UCSD-AML1 (cell line): Measurements from ENCODE around the gene PIGW.

ENCODE experiments used
- DNase-seq: peaks from one replicate; lab custom pipeline; 2025; ENCODE audit not compliant: unreplicated experiment; lab: John Stamatoyannopoulos, UW

Gene PIGW, protein sequence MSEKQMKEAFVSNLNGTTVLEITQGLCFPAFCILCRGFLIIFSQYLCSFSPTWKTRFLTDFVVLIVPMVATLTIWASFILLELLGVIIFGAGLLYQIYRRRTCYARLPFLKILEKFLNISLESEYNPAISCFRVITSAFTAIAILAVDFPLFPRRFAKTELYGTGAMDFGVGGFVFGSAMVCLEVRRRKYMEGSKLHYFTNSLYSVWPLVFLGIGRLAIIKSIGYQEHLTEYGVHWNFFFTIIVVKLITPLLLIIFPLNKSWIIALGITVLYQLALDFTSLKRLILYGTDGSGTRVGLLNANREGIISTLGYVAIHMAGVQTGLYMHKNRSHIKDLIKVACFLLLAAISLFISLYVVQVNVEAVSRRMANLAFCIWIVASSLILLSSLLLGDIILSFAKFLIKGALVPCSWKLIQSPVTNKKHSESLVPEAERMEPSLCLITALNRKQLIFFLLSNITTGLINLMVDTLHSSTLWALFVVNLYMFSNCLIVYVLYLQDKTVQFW

DNA sequence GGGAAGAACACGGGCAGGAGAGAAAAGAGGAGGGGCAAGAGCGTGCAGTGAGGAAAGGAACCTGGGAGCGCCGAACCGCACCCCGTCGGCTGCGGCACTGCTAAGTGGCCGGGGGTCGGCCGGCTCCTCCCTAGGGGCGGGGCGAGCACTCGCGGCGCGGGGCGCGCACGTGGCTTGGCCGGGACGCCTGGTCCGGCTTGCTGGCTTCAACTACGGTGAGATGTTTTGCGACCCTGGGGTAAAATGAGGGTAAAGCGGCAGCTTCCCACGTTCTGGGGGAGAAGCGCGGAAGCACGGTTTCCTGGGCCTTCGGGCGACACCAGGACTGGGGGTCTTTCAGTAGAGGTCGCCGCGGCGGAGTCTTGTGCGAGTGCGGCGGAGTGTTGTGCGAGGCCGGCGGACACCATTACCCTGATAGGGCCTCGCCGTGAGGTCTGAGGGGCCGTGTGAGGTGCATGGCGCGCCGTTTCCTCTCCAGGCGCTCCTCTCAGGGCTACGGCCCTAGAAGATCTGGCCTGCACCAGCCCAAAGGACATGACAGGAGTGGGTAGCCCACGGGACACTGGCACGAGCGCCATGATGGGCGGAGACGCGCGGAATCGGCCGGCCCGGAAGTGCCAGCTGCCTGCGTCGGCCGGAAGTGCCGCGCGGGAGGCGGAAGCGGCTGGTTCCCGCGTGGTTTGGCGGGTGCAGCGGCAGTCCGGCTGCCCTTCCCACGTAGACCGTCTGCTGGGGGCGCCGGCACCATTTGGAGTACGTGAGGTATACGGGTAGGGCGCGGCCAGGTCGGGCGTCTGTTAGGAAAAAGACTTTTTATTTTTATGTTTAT lies at the start of gene PIGW, which contains the start of gene MYO19:
PIGW (plus strand) TSS at position 148 of the 829 bp plus-strand sequence. CDS start 2,115 bp downstream, outside the sequence.
MYO19 (minus strand) TSS at position 29 of the 829 bp plus-strand sequence. CDS start 2,330 bp downstream, outside the sequence.
- DNase-seq = peak; percentile 94

DNA sequence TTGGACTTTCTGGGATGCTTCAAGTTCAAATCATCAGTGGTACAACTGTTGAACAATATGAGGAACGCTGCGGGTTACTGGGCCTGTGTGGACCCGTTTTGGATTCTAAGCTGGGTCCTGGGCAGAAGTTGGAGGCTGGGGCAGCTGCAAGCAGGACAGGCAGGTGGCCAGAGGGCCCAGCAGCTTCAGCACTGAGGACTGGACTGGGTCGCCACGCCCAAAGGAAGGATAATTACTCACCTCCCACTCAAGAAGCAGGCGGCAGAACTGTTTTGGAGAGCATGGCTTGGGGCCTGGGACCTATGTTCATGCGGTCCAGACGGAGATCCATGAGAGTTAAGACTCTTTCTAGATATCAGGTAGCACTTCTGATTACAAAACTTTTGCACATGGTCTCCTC lies 49.8 kb upstream of the PIGW start:
- no peak for DNase-seq

DNA sequence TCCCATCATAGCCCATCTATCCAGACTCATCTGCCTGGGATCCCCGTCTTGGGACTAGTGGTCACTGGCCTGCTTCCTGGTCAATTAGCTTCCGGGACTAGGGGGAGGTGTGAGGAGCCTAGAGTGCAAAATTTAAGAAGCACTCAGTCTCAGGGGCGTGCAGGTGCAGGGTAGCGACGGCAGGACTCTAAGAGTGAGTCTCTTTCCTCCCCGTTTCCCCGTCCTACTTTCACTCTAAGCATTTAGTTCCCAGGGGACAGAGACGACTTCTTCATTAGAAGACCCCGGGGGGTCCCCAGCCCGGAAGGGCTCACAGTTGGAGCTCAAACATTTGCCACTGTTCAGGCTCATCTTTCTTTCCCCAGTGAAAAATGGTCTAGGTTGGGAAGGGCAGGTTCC lies 49.0 kb upstream of the PIGW start:
- no peak for DNase-seq

DNA sequence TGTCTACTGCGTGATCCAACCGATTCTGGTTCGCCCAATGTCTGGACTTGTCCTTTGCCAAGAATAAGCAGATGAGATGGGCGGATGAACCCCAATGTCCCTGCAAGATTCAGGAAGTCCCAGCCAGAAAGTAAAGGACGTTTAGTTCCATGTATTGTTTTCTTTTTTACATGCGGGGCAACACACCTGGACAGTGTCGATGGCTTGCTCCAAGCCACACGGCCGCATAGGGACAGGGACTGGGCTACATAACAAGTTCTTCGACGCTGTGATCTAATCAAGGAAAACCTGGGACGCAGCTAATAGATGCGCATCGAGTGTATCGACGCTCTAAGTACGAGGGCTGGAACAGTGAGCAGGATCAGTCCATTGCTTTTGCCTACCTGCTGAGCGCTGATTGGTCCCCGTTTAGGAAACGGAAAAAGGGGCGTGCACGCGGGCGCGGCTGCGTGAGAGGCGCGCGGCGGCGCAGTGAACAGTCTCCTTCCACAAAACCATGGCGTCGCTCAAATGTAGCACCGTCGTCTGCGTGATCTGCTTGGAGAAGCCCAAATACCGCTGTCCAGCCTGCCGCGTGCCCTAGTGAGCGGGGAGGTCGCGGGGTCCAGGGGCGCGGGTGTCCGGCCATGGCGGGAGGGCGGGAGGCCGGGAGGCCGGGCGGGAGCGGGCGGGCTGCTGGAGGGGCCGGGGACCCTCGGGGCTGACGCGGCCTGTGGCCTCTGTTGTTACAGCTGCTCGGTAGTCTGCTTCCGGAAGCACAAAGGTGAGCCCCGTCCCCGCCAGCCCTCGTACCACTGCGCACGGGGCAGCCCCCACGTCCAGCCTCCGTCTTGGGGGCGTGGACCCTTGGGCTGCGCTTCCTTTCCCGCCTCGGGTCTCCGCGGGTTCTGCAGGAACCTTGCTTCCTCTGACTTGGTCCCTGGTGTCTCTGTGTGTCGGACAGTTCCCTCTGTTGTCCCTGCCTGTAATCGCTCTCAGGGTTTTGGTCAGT lies 48.3 kb upstream of the PIGW start, which contains the start of gene ZNHIT3:
ZNHIT3 (plus strand) TSS at position 478 of the 991 bp plus-strand sequence; CDS start at position 497, 19 bp downstream.
- DNase-seq = peak; percentile 89

DNA sequence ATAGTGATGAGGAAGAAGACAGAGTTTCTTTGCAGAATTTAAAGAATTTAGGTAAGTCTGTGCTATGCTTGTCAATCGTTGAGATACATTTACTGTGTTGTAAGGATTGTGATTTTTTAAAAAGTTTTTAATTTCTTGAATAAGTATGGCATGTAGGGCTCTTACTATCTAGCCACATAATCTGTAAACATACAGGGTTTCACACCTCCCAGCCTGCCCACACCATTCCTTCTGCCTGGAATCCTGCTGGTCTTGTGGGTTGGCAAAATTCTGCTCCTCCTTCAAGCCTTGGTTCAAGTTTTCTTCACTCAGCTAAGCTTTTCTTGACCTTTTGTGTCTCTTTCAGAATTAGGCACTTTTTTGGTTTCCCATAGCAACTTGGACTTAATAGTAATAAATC lies 40.8 kb upstream of the PIGW start:
- no peak for DNase-seq

DNA sequence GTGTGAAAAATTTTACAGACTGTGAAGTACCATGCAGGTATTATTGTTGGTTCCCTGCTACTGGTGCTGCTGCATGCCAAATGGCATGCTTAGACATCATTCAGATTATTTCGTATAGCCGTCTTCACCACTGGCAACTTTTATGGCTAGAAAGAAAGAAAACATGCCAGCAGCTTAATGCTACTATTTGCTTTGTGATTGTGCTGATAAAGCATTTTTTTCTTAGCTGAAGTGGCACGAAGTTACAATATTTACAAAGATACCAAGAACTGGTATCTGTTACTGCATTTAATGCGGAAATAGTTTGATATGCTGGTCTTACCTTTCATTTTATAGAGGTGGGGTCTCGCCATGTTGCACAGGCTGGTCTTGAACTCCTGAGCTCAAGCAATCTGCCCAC lies 40.1 kb upstream of the PIGW start:
- DNase-seq = no peak

DNA sequence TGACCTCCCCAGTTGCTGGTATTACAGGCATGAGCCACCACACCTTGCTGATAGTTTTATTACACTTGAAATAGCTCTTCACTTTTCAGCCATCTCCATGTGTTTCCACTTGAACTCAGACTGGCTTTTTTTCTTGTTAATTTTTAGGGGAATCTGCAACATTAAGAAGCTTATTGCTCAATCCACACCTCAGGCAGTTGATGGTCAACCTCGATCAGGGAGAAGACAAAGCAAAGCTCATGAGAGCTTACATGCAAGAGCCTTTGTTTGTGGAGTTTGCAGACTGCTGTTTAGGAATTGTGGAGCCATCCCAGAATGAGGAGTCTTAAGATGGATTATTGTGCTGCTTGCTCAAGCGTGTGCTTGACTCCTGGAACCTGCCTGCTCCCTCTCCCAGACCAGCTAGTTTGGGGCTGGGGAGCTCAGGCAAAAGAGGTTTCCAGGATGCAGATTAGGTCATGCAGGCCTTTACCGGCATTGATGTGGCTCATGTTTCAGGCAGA lies 39.7 kb upstream of the PIGW start:
- DNase-seq = no peak

DNA sequence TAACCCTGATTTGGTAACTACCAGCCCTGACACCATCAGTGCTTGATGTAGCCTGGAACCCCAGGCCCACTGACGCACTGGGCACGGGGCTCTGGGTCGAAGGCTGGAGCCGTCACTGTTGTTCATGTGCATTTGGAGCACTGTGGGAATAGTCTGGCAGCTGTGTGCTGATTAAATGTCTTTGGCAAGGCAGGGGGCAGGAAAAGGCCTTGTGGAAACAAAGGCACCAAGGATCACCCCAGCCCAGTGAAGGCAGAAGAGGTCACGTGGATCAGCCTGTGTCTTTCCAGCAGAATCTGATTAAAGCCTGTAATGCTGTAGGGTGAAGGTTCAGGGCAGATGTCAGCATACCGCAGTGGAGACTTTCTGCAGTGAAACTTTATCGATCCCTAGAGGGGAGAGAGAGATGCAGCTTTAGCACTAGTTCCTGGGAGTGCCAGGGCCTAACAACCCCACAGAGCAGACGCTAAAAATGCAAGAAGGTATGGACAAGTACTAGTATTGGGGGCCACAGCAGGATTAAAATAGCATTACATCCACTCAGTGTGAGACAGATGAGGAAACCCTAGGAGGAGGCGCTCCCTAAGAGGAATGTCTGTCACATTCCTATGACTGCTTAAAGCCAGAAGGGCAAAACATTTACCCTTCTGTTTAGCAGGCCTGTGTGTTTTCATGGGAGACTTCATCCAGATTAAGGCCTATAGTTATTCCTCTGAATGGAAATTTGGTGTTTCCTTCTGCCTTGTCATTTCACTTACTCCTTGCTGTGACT lies 38.6 kb upstream of the PIGW start:
- DNase-seq = no peak

DNA sequence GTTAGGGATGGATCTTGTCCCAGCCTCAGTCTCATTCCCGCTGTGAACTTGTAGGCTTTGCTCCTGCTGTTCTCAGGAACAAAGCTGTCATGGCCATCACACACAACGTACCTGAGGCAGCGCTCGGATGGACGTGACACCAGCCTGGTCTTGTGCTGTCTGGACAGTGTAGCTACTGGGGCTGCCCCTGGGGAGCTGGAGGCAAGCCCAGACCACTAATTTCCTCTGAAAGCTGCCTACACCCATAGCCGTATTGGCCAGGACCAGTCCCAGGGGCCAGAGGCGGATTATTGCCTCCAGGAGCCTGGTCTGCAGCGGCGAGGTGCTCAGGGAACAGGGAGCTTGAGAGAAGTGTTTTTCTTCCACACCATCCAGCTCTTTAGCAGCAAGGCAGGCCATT lies 36.6 kb upstream of the PIGW start:
- no peak for DNase-seq

DNA sequence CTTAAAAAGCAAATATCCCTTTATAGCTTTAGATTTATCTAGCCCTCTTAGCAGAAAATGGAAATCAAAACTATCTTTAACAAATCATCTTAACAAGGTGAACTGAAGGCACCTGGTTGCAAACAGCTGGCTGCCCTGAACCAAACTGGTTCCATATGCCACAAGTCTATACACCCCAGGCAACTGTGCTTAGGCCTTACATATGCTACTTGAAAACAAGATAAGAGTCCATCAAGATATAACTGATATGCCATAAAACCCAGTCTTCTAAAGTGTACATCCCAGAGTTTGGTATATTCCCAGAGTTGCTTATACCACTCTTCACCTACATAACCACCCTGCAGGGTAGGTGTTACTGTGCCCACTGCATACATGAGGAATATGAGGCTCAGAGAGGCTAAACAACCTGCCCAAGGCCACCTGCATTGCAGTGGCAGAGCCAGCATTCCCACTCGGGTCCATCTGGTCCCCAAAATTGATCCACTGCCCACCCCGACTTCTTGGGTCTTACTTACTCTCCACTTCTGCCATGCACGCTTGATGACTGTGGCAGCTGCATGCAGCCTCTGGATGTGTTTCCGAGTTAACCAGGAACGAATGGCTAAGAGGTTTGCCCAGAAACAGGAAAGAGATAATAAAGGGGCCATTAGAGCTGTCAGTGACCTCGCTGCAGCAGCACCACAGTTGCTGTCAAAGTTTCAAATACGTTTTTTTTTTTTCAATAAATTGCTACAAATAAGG lies 36.1 kb upstream of the PIGW start:
- no peak for DNase-seq

DNA sequence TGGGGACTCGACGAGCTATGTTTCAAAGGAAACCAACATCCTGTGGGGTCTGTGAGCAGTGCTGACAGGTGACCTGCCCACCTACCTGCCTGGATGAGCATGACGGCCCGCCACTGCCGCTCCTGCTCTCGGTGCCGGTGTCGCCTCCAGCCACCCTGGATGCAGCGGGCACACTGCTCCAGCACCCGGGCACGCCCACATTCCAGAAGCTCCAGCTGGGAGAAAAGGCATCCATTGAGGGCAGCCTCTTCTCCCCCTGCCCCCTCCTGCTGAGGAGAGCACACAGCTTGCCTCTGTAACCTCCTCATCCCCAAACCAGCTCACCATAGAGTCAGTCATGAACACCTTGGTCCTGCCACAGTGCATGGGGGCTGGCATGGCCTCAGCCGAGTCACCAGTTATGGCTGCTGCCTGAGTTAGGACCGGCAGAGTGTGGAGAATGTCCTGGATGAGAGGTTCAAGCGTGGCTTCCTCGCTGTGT lies 34.0 kb upstream of the PIGW start:
- no peak for DNase-seq

DNA sequence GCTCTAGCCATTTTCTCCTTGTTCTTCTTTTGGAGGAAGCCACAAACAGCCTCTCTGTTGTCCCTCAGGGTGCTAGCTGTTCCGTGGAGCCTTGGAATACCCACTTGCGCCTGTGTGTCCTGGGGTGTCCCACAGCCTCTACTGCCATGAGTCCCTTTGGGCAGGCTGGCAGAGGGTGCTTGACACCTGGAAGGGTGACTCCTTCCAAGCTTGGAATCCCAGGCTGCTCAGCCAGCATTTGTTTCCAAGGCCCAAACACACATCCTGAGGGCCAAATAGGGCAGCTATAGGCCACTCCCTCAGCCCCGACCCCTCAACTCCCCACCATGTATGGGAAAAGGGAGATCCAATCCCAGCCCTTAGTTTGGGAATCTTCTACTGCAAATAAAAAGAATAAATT lies 33.4 kb upstream of the PIGW start:
- no peak for DNase-seq

DNA sequence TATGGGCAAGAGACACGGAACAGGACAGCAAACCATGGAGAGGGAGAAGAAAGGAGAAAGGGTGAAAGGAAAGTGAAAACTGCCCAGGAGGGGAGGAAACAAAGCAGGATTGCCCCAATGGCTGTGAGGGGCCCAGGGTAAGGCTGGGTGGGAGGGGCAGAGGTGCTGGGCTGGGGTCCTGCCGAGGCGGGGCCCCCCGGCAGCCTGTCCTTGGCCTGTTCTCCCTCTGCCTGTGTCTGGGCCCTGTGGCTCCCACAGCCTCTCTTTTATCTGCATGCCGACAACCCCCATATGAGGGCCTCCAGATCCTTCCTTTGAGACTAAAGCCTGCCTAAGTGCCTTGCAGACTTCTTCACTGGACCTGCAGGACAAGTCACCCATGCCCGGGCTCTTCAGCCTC lies 32.8 kb upstream of the PIGW start:
- DNase-seq = no peak

DNA sequence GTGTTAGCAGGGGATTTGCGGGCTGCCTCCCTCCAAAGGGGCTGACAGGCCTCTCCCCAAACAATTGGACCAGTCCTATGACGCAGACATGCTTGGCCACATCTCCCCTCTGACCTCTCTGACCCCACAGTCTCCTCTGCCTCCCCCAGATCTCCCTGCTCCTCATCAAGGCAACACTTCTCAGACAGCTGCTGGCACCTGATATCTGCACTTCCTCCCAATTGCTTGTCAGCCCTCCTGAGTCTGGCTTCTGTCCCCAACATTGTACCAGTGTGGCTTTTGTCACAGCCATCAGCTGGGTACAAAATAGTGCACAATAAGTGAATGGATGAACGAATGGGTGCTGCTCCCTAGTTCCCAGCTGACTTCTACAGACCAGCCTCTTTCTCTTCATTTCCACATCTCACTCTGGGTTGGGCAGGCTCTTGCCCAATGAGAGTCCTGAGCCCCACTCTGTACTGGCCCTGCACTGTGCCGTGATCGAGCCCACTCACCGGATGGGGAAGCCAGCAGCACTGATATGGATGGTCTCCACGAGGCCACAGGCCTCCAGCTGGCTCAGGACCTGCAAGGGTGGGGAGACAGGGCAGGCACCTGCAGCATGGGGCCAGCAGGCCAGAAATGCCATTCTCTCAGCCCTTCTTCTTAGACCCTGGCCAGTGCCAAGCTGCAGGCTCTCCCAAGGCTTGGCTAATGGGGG lies 31.2 kb upstream of the PIGW start:
- DNase-seq = no peak

DNA sequence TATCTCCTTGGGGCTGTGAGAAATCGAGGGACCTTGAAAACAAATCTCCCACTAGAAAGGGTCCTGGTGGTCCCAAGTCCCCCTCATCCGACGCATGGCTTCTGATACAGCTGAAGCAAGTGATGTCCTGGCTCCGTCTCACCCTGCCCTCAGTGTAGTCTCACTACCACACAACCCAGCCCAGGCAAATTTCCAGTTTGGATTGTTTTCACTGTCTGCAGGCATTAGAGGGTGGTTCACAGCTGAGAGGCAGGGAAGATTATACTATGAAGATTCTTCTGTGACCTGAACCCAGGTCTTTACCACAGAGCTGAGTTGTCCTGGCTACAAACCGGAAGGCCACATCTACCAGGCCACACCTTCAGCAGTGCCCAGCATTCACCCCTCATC lies 30.6 kb upstream of the PIGW start:
- no peak for DNase-seq

DNA sequence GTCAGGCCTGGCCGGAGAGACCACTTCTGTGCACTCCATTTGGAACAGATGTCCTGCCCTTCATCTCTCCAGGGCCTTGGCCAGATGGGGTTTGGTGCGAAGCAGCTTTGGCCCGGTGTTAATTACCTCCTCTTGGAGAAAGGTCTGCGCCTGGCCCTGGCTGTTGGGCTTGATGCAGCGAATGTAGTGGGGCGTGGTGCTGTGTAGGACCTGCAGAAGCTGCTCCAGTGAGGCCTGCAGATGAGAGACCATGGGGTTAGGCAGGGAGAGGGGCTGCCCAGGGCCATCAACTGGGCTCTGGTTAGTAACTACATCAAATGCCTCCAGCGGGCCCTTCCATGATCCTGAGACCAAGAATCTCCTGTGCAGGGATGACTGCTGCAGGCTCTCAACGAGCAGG lies 29.6 kb upstream of the PIGW start:
- DNase-seq = no peak

DNA sequence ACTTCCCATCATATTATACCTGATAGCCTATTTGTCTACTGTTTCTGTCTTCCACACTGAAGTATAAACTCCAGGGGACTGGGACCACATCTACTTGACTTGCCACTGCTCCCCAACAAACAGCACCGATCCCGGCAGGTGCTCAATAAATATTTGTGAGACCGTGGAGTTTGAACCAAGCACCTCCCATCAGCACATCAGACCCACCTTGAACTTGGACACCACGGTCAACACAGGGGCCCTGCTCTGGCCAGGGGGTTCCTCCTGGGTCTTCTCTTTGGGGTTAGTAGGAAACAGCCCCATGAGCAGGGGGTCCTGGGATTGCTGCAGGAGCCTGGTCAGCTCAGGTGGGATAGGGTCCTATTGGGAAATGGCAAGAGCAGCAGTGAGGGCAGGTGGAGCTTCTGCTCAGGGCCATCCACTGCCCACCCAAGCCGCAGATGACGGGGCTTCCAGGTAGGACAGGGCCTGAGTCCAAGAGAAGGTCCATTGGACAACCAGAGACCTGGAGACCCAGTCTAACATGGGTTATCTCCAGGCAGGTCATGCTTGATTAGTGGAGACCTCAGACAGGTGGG lies 28.4 kb upstream of the PIGW start:
- no peak for DNase-seq

DNA sequence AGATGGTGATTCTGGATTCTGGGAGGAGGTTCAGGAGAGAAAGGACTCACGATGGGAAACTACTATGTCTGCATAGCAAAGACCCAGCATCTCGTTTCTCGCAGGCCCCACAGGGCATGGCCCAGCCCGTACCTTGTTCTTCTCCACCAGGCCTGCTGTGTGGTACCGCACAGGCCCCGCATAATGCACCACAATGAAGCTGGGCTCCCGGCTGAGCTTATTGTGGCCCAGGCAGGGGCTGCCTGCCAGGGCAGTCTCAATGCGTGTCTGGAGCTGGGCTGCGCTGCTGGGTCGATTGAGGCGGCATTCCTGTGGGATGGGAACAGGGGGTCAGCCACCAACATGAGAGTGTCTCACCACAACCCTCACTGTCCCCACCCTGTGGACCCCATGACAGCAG lies 28.0 kb upstream of the PIGW start:
- DNase-seq = no peak
